ENCODE data around the gene ERC1. TPM values are rescaled to one million over a fixed set of nuclear protein-coding genes. Genes with fewer than 3 reads are reported as not detected.
A peak's percentile ranks its signal among the peaks of the same experiment; 100 is the strongest.

ERC1 gene
- total and polyA plus RNA-seq, 9 of the 15 experiments (the other 6 are each of a cell fraction or from before 2014, with no cell fraction given): 0.74 to 11.8 (median 4.8) TPM

GRCh38 chr12:949453-950191 lies 41.4 kb upstream of the ERC1 start, which contains the start of gene RAD52 (continued):
- TF ChIP-seq ARID4B (CRISPR knock-in tag; IDR thresholded peaks at IDR 0.05) (peak; percentile 23; the same call in 1 of the 2 replicates), RBFOX2 (IDR thresholded peaks at IDR 0.05; ENCODE audit: low read depth, low read length) (peak; percentile 93), KLF16 (IDR thresholded peaks at IDR 0.05) (peak; percentile 6; the same call in 1 of the 2 replicates), HNRNPK (IDR thresholded peaks at IDR 0.05; ENCODE audit: low read depth, low read length, poor library complexity, severe bottlenecking) (no peak), NR0B1 (IDR thresholded peaks at IDR 0.05; ENCODE audit: partially characterized antibody) (no peak), GATAD2B (IDR thresholded peaks at IDR 0.05; ENCODE audit: borderline replicate concordance) (peak; percentile 42; the same call in 1 of the 2 replicates), GTF2B (IDR thresholded peaks at IDR 0.05; ENCODE audit: extremely low read depth, insufficient read length) (no peak), E2F6 (IDR thresholded peaks at IDR 0.05; ENCODE audit: borderline replicate concordance in 1 of 2, extremely low read depth in 1 of 2, insufficient read depth in 1 of 2, insufficient read length in 1 of 2, low read depth in 1 of 2, low read length in 1 of 2, poor library complexity in 1 of 2, severe bottlenecking in 1 of 2) (peak in 1 of 2 experiments; percentile 78), ZNF717 (CRISPR knock-in tag; IDR thresholded peaks at IDR 0.05) (no peak), SRF (CRISPR knock-in tag; IDR thresholded peaks at IDR 0.05) (peak in 1 of 2 experiments; percentile 62; a peak in 1 of 4 replicates), MAFG (tag; conservative IDR thresholded peaks at IDR 0.05) (no peak), POLR2AphosphoS5 (IDR thresholded peaks at IDR 0.05; ENCODE audit: control insufficient read depth, insufficient read depth, low read depth, low read length) (peak; percentile 69), KHSRP (IDR thresholded peaks at IDR 0.05) (no peak), ZNF830 (CRISPR knock-in tag; IDR thresholded peaks at IDR 0.05) (no peak), EP400 (IDR thresholded peaks at IDR 0.05) (peak; percentile 76), E4F1 (CRISPR knock-in tag; IDR thresholded peaks at IDR 0.05; ENCODE audit: borderline replicate concordance) (peak; percentile 94), YBX1 (IDR thresholded peaks at IDR 0.05) (no peak)

Measured in K562 (cell line).